Pancreas (tissue), 10 donors: ENCODE measurements around the gene SNX18. TPM values are rescaled to one million over a fixed set of nuclear protein-coding genes. Genes with fewer than 3 reads are reported as not detected.
A peak's percentile ranks its signal among the peaks of the same experiment; 100 is the strongest.

Source experiments
- ATAC-seq, 4 donors: fragments of 200-7000 bp; cut with Tn5 transposase; one replicate each; pipeline versions ENCODE4 v1.8.0 to v1.9.1; 2020; ENCODE audit warnings: mild to moderate bottlenecking in 4 of 4, moderate library complexity in 4 of 4
- DNase-seq, 6 donors: peaks; one replicate each; pipeline ENCODE4 v3.0.0-alpha.2; 2020
- FAIRE-seq: peaks from 2 replicates; lab custom pipeline; 2012; peaks lifted over from hg19 to GRCh38; lab: Jason Lieb, UNC
- H3K27ac ChIP-seq, 4 donors: fragments of 200-600 bp; sonication (generic); 1 replicate in 3 of 4; 2 replicates in 1 of 4; pipeline versions ENCODE4 v1.5.0 to v1.8.0; 2020
- H3K27me3 ChIP-seq, 4 donors: fragments of 200-600 bp; one replicate each; pipeline ENCODE4 v1.8.0; 2021
- H3K36me3 ChIP-seq, 3 donors: fragments of 200-600 bp; sonication (generic) in 1 of 3; one replicate each; pipeline versions ENCODE4 v1.5.0 to v1.8.0; 2020 to 2021
- H3K4me1 ChIP-seq, 3 donors: fragments of 200-600 bp; one replicate each; pipeline ENCODE4 v1.8.0; 2021
- H3K4me3 ChIP-seq, 4 donors: fragments of 200-600 bp; sonication (generic) in 2 of 4; one replicate each; pipeline versions ENCODE4 v1.5.0 to v1.8.0; 2020 to 2021
- H3K9me3 ChIP-seq, 4 donors: fragments of 200-600 bp; one replicate each; pipeline ENCODE4 v1.8.0; 2021
- CTCF ChIP-seq, 4 donors: fragments of 200-600 bp; sonication (generic) in 3 of 4; IDR thresholded peaks; one replicate each; pipeline versions ENCODE4 v1.5.0 to v1.8.0; 2021; ENCODE audit warnings: antibody characterized with exemption in 4 of 4
- WGBS, 2 donors: extraction: QIAGEN DNeasy Blood & Tissue Kit; methylation state at CpG; one replicate each; pipeline ENCODE4 v1.1.7; 2013; 5-methylcytosine and 5-hydroxymethylcytosine counted together
- intact Hi-C, 3 donors: fragments of 100-400 bp; cut with DNase I; formaldehyde crosslinking; loops; one replicate each; pipeline versions ENCODE4 v1.11.1 to v1.14.2; 2022
- polyA plus RNA-seq, 2 donors: library from polyadenylated mRNA; stranded (reverse); fragments of 200-250 nt; gene quantifications; one replicate each; pipeline ENCODE4 v1.2.3, GENCODE V29; 2013
- total RNA-seq, 6 donors: library from RNA; stranded (reverse); fragmentation: NEBNext Ultra II Directional in 4 of 6; extraction: Animal tissue kit (Norgen Biotek cat#: 25700) in 4 of 6; gene quantifications; one replicate each; pipeline versions ENCODE4 v1.2.1 to v1.2.4, GENCODE V29; 2021 to 2023
- donor health status: healthy with polysubstance abuse.
- donor health status: DM: no; HTN: no; CAD: no; lungs with moderate emphysema.
- donor health status: DM: no; HTN: no; CAD: no.
- donor health status: control.
- donor health status: control.
- donor health status: Bipolar disorder and iron deficiency.
- donor health status: DM: yes; HTN: yes; CAD: no.
- donor health status: DM: no; HTN: no; CAD: no.
- donor health status: DM: no; HTN: no; CAD: no.
- donor health status: DM: yes; HTN: yes; CAD: no.

SNX18 gene
- total and polyA plus RNA-seq, 8 donors: 2.9 to 20.0 (median 12.1) TPM

- no peak for FAIRE-seq
- no peaks in the 10 kb centered on the region for H3K36me3 ChIP-seq
- H3K4me3 ChIP-seq: no peak overlapping the region
- no peak for TF ChIP-seq CTCF (IDR thresholded peaks at IDR 0.05)
- H3K27me3 ChIP-seq: no peaks in the 10 kb centered on the region
- WGBS, 2 donors: 36 to 44% methylated on average over 2 of the region's 2 CpGs
- H3K9me3 ChIP-seq: no peaks in the 10 kb centered on the region
- intact Hi-C loops: no loop called here
- no peak for DNase-seq
- peaks cover 13 to 44% (median 41%) of the 10 kb centered on the region in 3 donors for H3K4me1 ChIP-seq
- H3K27ac ChIP-seq: no peak overlapping the region
- ATAC-seq: peak in 1 of 4 donors; percentile 29
These were observed 12.0 kb downstream of the SNX18 start for GRCh38 chr5:54529565-54529964.

DNA sequence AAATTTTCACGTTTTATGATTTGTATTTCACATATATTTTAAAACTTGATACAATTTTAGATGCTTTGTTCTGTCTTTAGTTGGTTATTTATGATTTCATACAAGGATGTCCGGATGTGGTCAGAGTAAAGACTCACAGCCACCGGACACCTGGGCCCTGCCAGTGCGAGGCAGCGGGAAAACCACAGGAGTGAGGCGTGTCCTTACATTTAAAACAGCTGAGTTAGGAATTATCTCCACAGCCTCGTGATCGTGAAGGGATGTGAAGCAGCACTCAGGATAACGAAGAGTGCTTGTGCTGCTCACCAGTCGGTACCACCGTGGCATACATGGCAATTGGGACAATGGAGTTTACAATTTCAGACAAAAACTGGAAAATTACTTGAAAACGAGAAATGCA, 14.0 kb downstream of the SNX18 start:
- peaks cover 18 to 44% (median 41%) of the 10 kb centered on the region in 3 donors for H3K4me1 ChIP-seq
- no peak for TF ChIP-seq CTCF (IDR thresholded peaks at IDR 0.05)
- WGBS, 2 donors: 70 to 71% methylated on average over 12 of the region's 12 CpGs
- DNase-seq (no peak), ATAC-seq (no peak), FAIRE-seq (no peak)
- intact Hi-C loops: no loop called here
- H3K4me3 ChIP-seq: no peak overlapping the region
- no peaks in the 10 kb centered on the region for H3K9me3 ChIP-seq
- no peaks in the 10 kb centered on the region for H3K27me3 ChIP-seq
- H3K36me3 ChIP-seq: no peaks in the 10 kb centered on the region
- H3K27ac ChIP-seq: peak overlapping the region in 1 of 4 donors; percentile 17

- FAIRE-seq (no peak), ATAC-seq (peak; percentile 55 to 72 (median 68)), DNase-seq (no peak)
- Histone ChIP-seq H3K27ac (peak overlapping the region; percentile 28 to 77 (median 46)), H3K9me3 (no peaks in the 10 kb centered on the region), H3K36me3 (no peaks in the 10 kb centered on the region), H3K4me3 (no peak overlapping the region), H3K4me1 (peaks cover 18 to 41% (median 34%) of the 10 kb centered on the region in 3 donors), H3K27me3 (no peaks in the 10 kb centered on the region)
- no peak for TF ChIP-seq CTCF (IDR thresholded peaks at IDR 0.05)
- intact Hi-C loops: no loop called here
- 34 to 39% methylated on average over 10 of the region's 10 CpGs for WGBS, 2 donors
These were observed 16.1 kb downstream of the SNX18 start for GRCh38 chr5:54533541-54534190.

DNA sequence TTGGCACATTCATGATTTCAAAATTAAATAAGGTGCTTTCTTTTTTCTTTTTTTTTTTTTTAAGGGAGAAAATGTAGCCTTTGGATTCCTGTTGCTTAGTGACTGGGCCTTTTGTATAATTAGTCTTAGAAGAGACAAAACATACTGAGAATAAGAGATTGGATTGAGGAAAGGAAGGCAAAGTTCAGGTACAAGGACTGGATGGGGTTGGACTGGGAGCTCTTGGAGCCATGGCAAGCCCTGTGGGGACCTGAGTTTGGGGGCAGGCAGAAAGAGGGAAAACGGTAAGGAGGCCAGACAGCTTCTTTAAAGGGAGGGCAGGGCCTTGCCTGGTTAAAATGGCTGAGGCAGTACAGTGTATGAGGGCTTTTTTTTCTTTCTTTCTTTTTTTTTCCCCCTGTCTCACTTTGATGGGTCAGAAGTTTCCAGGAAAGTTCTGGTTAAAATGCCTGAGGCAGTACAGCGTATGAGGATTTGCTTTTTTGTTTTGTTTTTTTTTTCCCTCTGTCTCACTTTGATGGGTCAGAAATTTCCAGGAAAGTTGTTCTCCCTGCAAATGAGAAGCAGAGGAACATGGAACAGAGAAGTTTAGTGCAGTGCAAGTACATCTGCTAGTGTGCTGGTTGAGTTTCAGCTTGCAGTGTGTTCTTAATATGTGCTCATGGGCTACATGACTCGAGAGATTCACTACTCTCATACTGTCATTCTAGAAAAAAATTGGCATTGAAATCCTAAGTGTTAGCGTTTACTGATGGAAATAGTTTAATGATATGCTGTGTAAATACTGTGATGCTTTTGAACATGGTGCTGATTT, 16.8 kb downstream of the SNX18 start:
- H3K4me1 ChIP-seq: peaks cover 18 to 41% (median 32%) of the 10 kb centered on the region in 3 donors
- ATAC-seq (peak; percentile 19 to 40 (median 35)), DNase-seq (no peak), FAIRE-seq (no peak)
- intact Hi-C loops: no loop called here
- no peaks in the 10 kb centered on the region for H3K9me3 ChIP-seq
- TF ChIP-seq CTCF (IDR thresholded peaks at IDR 0.05): no peak
- no peaks in the 10 kb centered on the region for H3K36me3 ChIP-seq
- H3K27me3 ChIP-seq: no peaks in the 10 kb centered on the region
- H3K27ac ChIP-seq: peak overlapping the region; percentile 28 to 77 (median 46)
- 33 to 39% methylated on average over 4 of the region's 4 CpGs for WGBS, 2 donors
- H3K4me3 ChIP-seq: no peak overlapping the region
